Caco-2 (cell line): ENCODE results near the gene SAMD4B. TPM values are rescaled to one million over a fixed set of nuclear protein-coding genes. Genes with fewer than 3 reads are reported as not detected.

ENCODE experiments used
- BruUV-seq: library from RNA; stranded (reverse); fragments of 400-500 nt; replicated peaks from 2 replicates; lab custom pipeline; 2021; lab: Mats Ljungman, UMichigan
- CTCF ChIA-PET: fragments of 300-600 bp; sonication (Branson Sonifier 250); formaldehyde crosslinking; loops from one replicate; lab custom pipeline; 2022; ENCODE audit warnings: antibody characterized with exemption; lab: Charles Lee
- POLR2A ChIA-PET: fragments of 300-600 bp; sonication (Branson Sonifier 250); formaldehyde crosslinking; loops from one replicate; lab custom pipeline; 2022; ENCODE audit warnings: antibody characterized with exemption; lab: Charles Lee
- DNase-seq, 2 experiments: peaks; one replicate each; pipeline versions ENCODE4 v3.0.0 to v3.0.0-alpha.2; 2020 to 2022
- H3K27me3 ChIP-seq: replicated peaks from 2 replicates; pipeline ENCODE4 v1.6.0; 2011; ENCODE audit warnings: low read length; ENCODE audit not compliant: control insufficient read depth, insufficient read depth
- H3K36me3 ChIP-seq: 2 replicates; pipeline ENCODE4 v1.5.1; 2011; ENCODE audit warnings: low read length; ENCODE audit not compliant: control insufficient read depth, insufficient read depth
- H3K4me1 ChIP-seq: fragments of 250-450 bp; sonication (Bioruptor Pico); 2 replicates; pipeline ENCODE4 v1.5.1; 2020; ENCODE audit warnings: mild to moderate bottlenecking
- H3K4me3 ChIP-seq: 2 replicates; pipeline ENCODE4 v1.5.1; 2011; ENCODE audit warnings: low read depth, mild to moderate bottlenecking, control low read depth, low read length
- H3K9me3 ChIP-seq: fragments of 250-450 bp; sonication (Bioruptor Pico); 2 replicates; pipeline ENCODE4 v1.5.1; 2020; ENCODE audit warnings: mild to moderate bottlenecking, moderate library complexity
- H3K27ac Mint-ChIP-seq: one replicate; pipeline ENCODE4 v1.8.0; 2022; ENCODE audit warnings: mixed read lengths; ENCODE audit not compliant: unreplicated experiment
- H3K27me3 Mint-ChIP-seq: one replicate; pipeline ENCODE4 v1.8.0; 2022; ENCODE audit warnings: mixed read lengths; ENCODE audit not compliant: insufficient read depth, unreplicated experiment
- H3K36me3 Mint-ChIP-seq: one replicate; pipeline ENCODE4 v1.8.0; 2022; ENCODE audit warnings: mild to moderate bottlenecking, mixed read lengths; ENCODE audit not compliant: insufficient read depth, unreplicated experiment
- H3K4me1 Mint-ChIP-seq: one replicate; pipeline ENCODE4 v1.8.0; 2022; ENCODE audit warnings: low read depth, mixed read lengths; ENCODE audit not compliant: unreplicated experiment
- H3K4me3 Mint-ChIP-seq: one replicate; pipeline ENCODE4 v1.8.0; 2022; ENCODE audit warnings: mild to moderate bottlenecking, moderate library complexity, mixed read lengths; ENCODE audit not compliant: unreplicated experiment
- H3K9me3 Mint-ChIP-seq: one replicate; pipeline ENCODE4 v1.8.0; 2022; ENCODE audit warnings: mixed read lengths; ENCODE audit not compliant: unreplicated experiment
- intact Hi-C: fragments of 100-400 bp; cut with micrococcal nuclease; formaldehyde crosslinking; loops from one replicate; pipeline ENCODE4 v1.10.0; 2022; ENCODE audit not compliant: unreplicated experiment
- total RNA-seq: library from RNA; stranded (reverse); gene quantifications from 2 replicates; pipeline ENCODE4 v1.2.3, GENCODE V29; 2022
- TF ChIP-seq, protein P1 (sequence below), 2 experiments: fragments of 200-600 bp in 1 of 2; IDR thresholded peaks; 1 replicate in 1 of 2; 2 replicates in 1 of 2; pipeline versions ENCODE4 v1.5.1 to v1.8.0; 2011 to 2022; ENCODE audit warnings: antibody characterized with exemption in 1 of 2, control low read depth in 1 of 2, inconsistent platforms in 1 of 2, low read depth in 1 of 2, low read length in 1 of 2, mild to moderate bottlenecking in 1 of 2, moderate library complexity in 1 of 2; ENCODE audit not compliant: insufficient read depth in 1 of 2, severe bottlenecking in 1 of 2, unreplicated experiment in 1 of 2

The SAMD4B gene
- total RNA-seq, 1 experiment from 2014 or later = 132 TPM

DNA sequence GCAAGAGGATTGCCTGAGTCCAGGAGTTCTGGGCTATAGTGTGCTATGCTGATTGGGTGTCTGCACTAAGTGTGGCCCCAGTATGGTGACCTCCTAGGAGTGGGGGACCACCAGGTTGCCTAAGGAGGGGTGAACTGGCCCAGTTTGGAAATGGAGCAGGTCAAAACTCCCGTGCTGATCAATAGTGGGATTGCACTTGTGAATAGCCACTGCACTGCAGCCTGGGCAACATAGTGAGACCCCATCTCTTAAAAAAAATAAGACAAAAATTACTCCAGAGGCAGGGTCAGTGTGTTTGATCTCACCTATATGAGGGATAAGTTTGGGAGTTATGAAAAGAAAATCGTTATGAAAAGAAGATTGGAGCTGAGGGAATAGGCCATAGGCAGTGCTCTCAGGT lies 27.0 kb downstream of the SAMD4B start:
- POLR2A ChIA-PET = no interaction called here
- TF ChIP-seq, protein P1, sequence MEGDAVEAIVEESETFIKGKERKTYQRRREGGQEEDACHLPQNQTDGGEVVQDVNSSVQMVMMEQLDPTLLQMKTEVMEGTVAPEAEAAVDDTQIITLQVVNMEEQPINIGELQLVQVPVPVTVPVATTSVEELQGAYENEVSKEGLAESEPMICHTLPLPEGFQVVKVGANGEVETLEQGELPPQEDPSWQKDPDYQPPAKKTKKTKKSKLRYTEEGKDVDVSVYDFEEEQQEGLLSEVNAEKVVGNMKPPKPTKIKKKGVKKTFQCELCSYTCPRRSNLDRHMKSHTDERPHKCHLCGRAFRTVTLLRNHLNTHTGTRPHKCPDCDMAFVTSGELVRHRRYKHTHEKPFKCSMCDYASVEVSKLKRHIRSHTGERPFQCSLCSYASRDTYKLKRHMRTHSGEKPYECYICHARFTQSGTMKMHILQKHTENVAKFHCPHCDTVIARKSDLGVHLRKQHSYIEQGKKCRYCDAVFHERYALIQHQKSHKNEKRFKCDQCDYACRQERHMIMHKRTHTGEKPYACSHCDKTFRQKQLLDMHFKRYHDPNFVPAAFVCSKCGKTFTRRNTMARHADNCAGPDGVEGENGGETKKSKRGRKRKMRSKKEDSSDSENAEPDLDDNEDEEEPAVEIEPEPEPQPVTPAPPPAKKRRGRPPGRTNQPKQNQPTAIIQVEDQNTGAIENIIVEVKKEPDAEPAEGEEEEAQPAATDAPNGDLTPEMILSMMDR (IDR thresholded peaks at IDR 0.05; ENCODE audit: insufficient read depth in 1 of 2, low read depth in 1 of 2, low read length in 1 of 2, severe bottlenecking in 1 of 2, unreplicated experiment in 1 of 2) = no peak
- Histone ChIP-seq H3K36me3 (peaks cover 19% of the 10 kb centered on the region), H3K9me3 (no peaks in the 10 kb centered on the region), H3K4me1 (no peaks in the 10 kb centered on the region), H3K27me3 (no peaks in the 10 kb centered on the region), H3K4me3 (no peak overlapping the region)
- Mint-ChIP-seq H3K9me3 (no peaks in the 10 kb centered on the region), H3K36me3 (peaks cover 57% of the 10 kb centered on the region), H3K27ac (no peak overlapping the region), H3K27me3 (no peaks in the 10 kb centered on the region), H3K4me3 (no peak overlapping the region), H3K4me1 (no peaks in the 10 kb centered on the region)
- CTCF ChIA-PET = no interaction called here
- no TSS peak for BruUV-seq
- no peak for DNase-seq
- intact Hi-C loops = no loop called here

DNA sequence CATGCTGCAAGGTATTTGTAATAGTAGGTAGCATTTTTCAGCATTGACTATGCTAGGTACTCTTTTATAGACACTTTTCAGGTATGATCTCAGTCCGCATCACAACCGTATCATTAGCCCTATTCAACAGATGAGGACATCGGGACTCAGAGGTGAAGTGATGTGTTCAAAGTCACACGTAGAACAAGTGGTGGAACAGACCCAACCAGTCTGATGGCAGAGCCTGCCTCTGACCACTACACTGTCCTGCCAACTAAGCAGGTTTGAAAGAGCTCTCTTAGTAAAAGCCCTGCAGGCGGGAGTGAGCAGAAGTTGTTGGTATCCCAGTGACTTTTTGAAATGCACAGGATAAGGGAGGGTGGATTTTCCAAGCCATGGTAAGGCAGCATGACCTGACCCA lies 28.5 kb downstream of the SAMD4B start:
- peaks cover 48% of the 10 kb centered on the region for H3K36me3 Mint-ChIP-seq
- no peaks in the 10 kb centered on the region for H3K27me3 Mint-ChIP-seq
- no peak overlapping the region for H3K4me3 Mint-ChIP-seq
- DNase-seq = no peak
- no TSS peak for BruUV-seq
- H3K36me3 ChIP-seq = peaks cover 17% of the 10 kb centered on the region
- H3K4me1 ChIP-seq = no peaks in the 10 kb centered on the region
- intact Hi-C loops = no loop called here
- TF ChIP-seq, protein P1 (IDR thresholded peaks at IDR 0.05; ENCODE audit: insufficient read depth in 1 of 2, low read depth in 1 of 2, low read length in 1 of 2, severe bottlenecking in 1 of 2, unreplicated experiment in 1 of 2) = no peak
- no peaks in the 10 kb centered on the region for H3K27me3 ChIP-seq
- H3K27ac Mint-ChIP-seq = no peak overlapping the region
- H3K4me3 ChIP-seq = no peak overlapping the region
- CTCF ChIA-PET = no interaction called here
- no peaks in the 10 kb centered on the region for H3K9me3 ChIP-seq
- H3K9me3 Mint-ChIP-seq = no peaks in the 10 kb centered on the region
- POLR2A ChIA-PET = interaction anchor here (0.7 kb wide), 1 partner anchor 15 kb away, joined by 5 read pairs; no protein-coding TSS in a partner anchor
- no peaks in the 10 kb centered on the region for H3K4me1 Mint-ChIP-seq

DNA sequence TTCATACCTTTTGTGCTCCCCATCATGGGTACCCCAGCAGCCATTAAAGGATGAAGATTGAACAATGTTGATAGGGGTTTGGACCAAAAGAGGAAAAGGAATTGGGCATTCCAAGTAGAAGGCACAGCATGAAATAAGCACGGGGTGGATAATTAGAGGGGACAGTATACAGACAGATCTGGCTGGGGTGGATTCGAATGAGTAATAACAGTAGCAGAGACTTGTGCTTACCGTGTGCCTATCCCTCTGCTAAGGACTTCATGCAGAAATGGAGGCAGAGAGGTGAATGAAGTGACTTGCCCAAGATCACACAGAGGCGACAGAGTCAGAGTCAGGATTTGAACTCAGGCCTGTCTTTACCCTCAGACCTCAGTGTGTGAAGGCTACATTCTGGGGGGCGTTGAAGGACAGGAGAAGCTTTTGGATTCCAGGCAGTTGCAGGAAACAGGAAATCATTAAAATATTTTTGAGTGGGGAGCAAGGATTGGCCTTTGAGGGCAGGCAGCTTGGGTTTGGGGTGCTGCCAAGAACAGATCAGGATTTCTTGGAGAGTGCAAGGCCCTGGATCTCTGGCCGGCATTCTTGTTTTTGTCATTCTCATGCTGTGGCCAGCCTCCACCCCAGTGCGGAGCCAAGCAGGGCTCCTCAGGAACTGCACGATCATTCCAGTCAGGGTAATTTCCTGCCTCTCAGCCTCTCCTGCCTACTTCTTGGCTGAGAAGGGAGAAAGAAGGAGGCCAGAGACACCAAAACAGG lies 30.0 kb downstream of the SAMD4B start:
- Mint-ChIP-seq H3K36me3 (peaks cover 50% of the 10 kb centered on the region), H3K9me3 (no peaks in the 10 kb centered on the region), H3K4me1 (no peaks in the 10 kb centered on the region), H3K27ac (no peak overlapping the region), H3K27me3 (no peaks in the 10 kb centered on the region), H3K4me3 (no peak overlapping the region)
- H3K27me3 ChIP-seq = no peaks in the 10 kb centered on the region
- H3K4me1 ChIP-seq = no peaks in the 10 kb centered on the region
- no peak overlapping the region for H3K4me3 ChIP-seq
- peaks cover 18% of the 10 kb centered on the region for H3K36me3 ChIP-seq
- TF ChIP-seq, protein P1 (IDR thresholded peaks at IDR 0.05; ENCODE audit: insufficient read depth in 1 of 2, low read depth in 1 of 2, low read length in 1 of 2, severe bottlenecking in 1 of 2, unreplicated experiment in 1 of 2) = no peak
- H3K9me3 ChIP-seq = no peaks in the 10 kb centered on the region
- BruUV-seq = no TSS peak
- intact Hi-C loops = no loop called here
- CTCF ChIA-PET = no interaction called here
- POLR2A ChIA-PET = no interaction called here
- no peak for DNase-seq
